Body of pancreas (tissue), 4 donors: ENCODE measurements around the gene B4GALT2. TPM values are rescaled to one million over a fixed set of nuclear protein-coding genes. Genes with fewer than 3 reads are reported as not detected.

Source experiments
- ATAC-seq: fragments of 150-250 bp; one replicate; pipeline ENCODE4 v1.9.1; 2016
- DNase-seq, 4 donors: peaks; one replicate each; pipeline ENCODE4 v3.0.0-alpha.2; 2019
- H3K27ac ChIP-seq, 4 donors: fragments of 200-600 bp; sonication (generic); 1 replicate in 3 of 4; 2 replicates in 1 of 4; pipeline versions ENCODE4 v1.5.1 to v1.6.1; 2016 to 2019; ENCODE audit warnings: mild to moderate bottlenecking in 1 of 4, mixed read lengths in 1 of 4, moderate library complexity in 1 of 4
- H3K27me3 ChIP-seq, 2 donors: fragments of 200-600 bp; sonication (generic); one replicate each; pipeline ENCODE4 v1.6.0; 2016; ENCODE audit warnings: mild to moderate bottlenecking in 1 of 2
- H3K36me3 ChIP-seq, 2 donors: fragments of 200-600 bp; sonication (generic); replicated peaks in 1 of 2; 2 replicates each; pipeline ENCODE4 v1.5.1; 2016; ENCODE audit warnings: low read depth in 2 of 2; ENCODE audit not compliant: insufficient read depth in 1 of 2
- H3K4me1 ChIP-seq: fragments of 200-600 bp; sonication (generic); one replicate; pipeline ENCODE4 v1.6.0; 2016
- H3K4me3 ChIP-seq, 2 donors: fragments of 200-600 bp; sonication (generic); 1 replicate in 1 of 2; 2 replicates in 1 of 2; pipeline ENCODE4 v1.5.1; 2016 to 2019
- H3K9me3 ChIP-seq, 3 donors: fragments of 200-600 bp; sonication (generic); 1 replicate in 2 of 3; 2 replicates in 1 of 3; pipeline ENCODE4 v1.5.1; 2016
- CTCF ChIP-seq, 7 experiments: fragments of 450-650 bp in 4 of 7; fragments of 200-600 bp in 3 of 7; sonication (generic) in 3 of 7; IDR thresholded peaks; one replicate each; pipeline ENCODE4 v1.5.1; 2016 to 2019; ENCODE audit warnings: antibody characterized with exemption in 7 of 7
- POLR2A ChIP-seq, 3 donors: fragments of 450-650 bp; IDR thresholded peaks; one replicate each; pipeline ENCODE4 v1.6.1; 2016; ENCODE audit warnings: antibody characterized with exemption in 3 of 3, mild to moderate bottlenecking in 2 of 3
- WGBS, 2 donors: methylation state at CpG; one replicate each; pipeline ENCODE4 v1.1.5; 2017; 5-methylcytosine and 5-hydroxymethylcytosine counted together
- intact Hi-C: fragments of 100-400 bp; cut with DNase I; formaldehyde crosslinking; loops from one replicate; pipeline ENCODE4 v1.15.1; 2023
- total RNA-seq, 2 donors: library from RNA; depleted of rRNA; stranded (reverse); fragments of >200 nt; gene quantifications; one replicate each; pipeline ENCODE4 v1.1.0, GENCODE V29; 2016

Gene B4GALT2
- total RNA-seq, 2 donors from 2014 or later: 18.2 to 29.3 TPM

GRCh38 chr1:44038876-44039657 lies 60.1 kb downstream of the B4GALT2 start:
- WGBS, 2 donors: 70 to 71% methylated on average over 2 of the region's 2 CpGs
- ATAC-seq: no peak
- intact Hi-C loops: no loop called here

GRCh38 chr1:44040418-44040817 lies 61.4 kb downstream of the B4GALT2 start:
- Histone ChIP-seq H3K9me3 (no peaks in the 10 kb centered on the region), H3K27ac (no peak overlapping the region), H3K4me3 (no peak overlapping the region), H3K4me1 (peaks cover 17% of the 10 kb centered on the region), H3K27me3 (no peaks in the 10 kb centered on the region), H3K36me3 (no peaks in the 10 kb centered on the region)
- ATAC-seq: no peak
- intact Hi-C loops: loop anchor here (5.0 kb wide), 1 partner anchor 38 kb away; no protein-coding TSS in a partner anchor
- TF ChIP-seq POLR2A (IDR thresholded peaks at IDR 0.05): no peak
- TF ChIP-seq CTCF (IDR thresholded peaks at IDR 0.05): no peak
- WGBS, 2 donors: 73 to 83% methylated on average over 2 of the region's 2 CpGs
- no peak for DNase-seq

More at GRCh38 chr1:44038876-44039657, 60.1 kb downstream of the B4GALT2 start:
- Histone ChIP-seq H3K27ac (no peak overlapping the region), H3K9me3 (no peaks in the 10 kb centered on the region), H3K4me1 (peaks cover 21% of the 10 kb centered on the region), H3K27me3 (no peaks in the 10 kb centered on the region), H3K4me3 (no peak overlapping the region), H3K36me3 (no peaks in the 10 kb centered on the region)
- no peak for TF ChIP-seq POLR2A (IDR thresholded peaks at IDR 0.05)
- no peak for TF ChIP-seq CTCF (IDR thresholded peaks at IDR 0.05)
- no peak for DNase-seq

Other genes with a start within 250 kb of the B4GALT2 start
- 10 to 100 TPM in 1 of 2 donors, 1 to 10 TPM in 1; 1.3 to 12.5 TPM for gene ARTN, start 45.4 kb upstream of the B4GALT2 start, total RNA-seq
- 10 to 100 TPM; 10.4 to 29.3 TPM for gene IPO13, start 32.3 kb upstream of the B4GALT2 start, total RNA-seq
- 10 to 100 TPM; 25.4 to 35.3 TPM for gene DPH2, start 9.2 kb upstream of the B4GALT2 start, total RNA-seq
- 100 to 1,000 TPM in 1 of 2 donors, 10 to 100 TPM in 1; 73.5 to 103 TPM for gene ATP6V0B, start 4.2 kb upstream of the B4GALT2 start, total RNA-seq
- 10 to 100 TPM in 1 of 2 donors, 1 to 10 TPM in 1; 6.7 to 21.1 TPM for gene CCDC24, start 12.4 kb downstream of the B4GALT2 start, total RNA-seq
- gene SLC6A9, start 52.3 kb downstream of the B4GALT2 start, total RNA-seq: 1 to 10 TPM; 2.3 to 4.6 TPM
- not detected for gene KLF17, start 139.6 kb downstream of the B4GALT2 start, total RNA-seq
- gene KLF18, start 162.4 kb downstream of the B4GALT2 start, total RNA-seq: not detected
- gene DMAP1, start 234.3 kb downstream of the B4GALT2 start, total RNA-seq: 10 to 100 TPM; 39.2 to 93.3 TPM